ENCODE measurements around the gene DOCK10. TPM values are rescaled to one million over a fixed set of nuclear protein-coding genes. Genes with fewer than 3 reads are reported as not detected.

Gene DOCK10
- total RNA-seq, 1 experiment from 2014 or later, result 0.96 TPM

GRCh38 chr2:224772494-224772893, 269.8 kb downstream of the DOCK10 start:
- Mint-ChIP-seq H3K4me1 (ENCODE audit: insufficient read depth, unreplicated experiment) (peaks cover 6% of the 10 kb centered on the region), H3K27me3 (ENCODE audit: insufficient read depth, unreplicated experiment) (no peaks in the 10 kb centered on the region), H3K27ac (ENCODE audit: low read depth, unreplicated experiment) (no peak overlapping the region), H3K36me3 (ENCODE audit: insufficient read depth, unreplicated experiment) (no peaks in the 10 kb centered on the region), H3K4me3 (ENCODE audit: unreplicated experiment) (no peak overlapping the region), H3K9me3 (ENCODE audit: unreplicated experiment) (no peaks in the 10 kb centered on the region)
- DNase-seq (ENCODE audit: unreplicated experiment), result no peak
- no TSS peak for BruUV-seq (replicated peaks)
- intact Hi-C loops (cut with micrococcal nuclease), result no loop called here
- TF ChIP-seq CTCF (IDR thresholded peaks at IDR 0.05; ENCODE audit: unreplicated experiment), result no peak
- CTCF ChIA-PET, result interaction anchor here (0.5 to 1.8 kb wide), 4 partner anchors 117 to 877 kb away, joined by 3 to 6 read pairs (median 3); no protein-coding TSS in a partner anchor
- POLR2A ChIA-PET, result interaction anchor here (1.1 to 2.1 kb wide), 2 partner anchors 10 to 19 kb away, joined by 3 to 8 read pairs; no protein-coding TSS in a partner anchor

GRCh38 chr2:224769489-224769888, 272.8 kb downstream of the DOCK10 start:
- TF ChIP-seq CTCF (IDR thresholded peaks at IDR 0.05; ENCODE audit: unreplicated experiment), result no peak
- Mint-ChIP-seq H3K4me3 (ENCODE audit: unreplicated experiment) (no peak overlapping the region), H3K27me3 (ENCODE audit: insufficient read depth, unreplicated experiment) (no peaks in the 10 kb centered on the region), H3K36me3 (ENCODE audit: insufficient read depth, unreplicated experiment) (no peaks in the 10 kb centered on the region), H3K9me3 (ENCODE audit: unreplicated experiment) (no peaks in the 10 kb centered on the region), H3K4me1 (ENCODE audit: insufficient read depth, unreplicated experiment) (peaks cover 6% of the 10 kb centered on the region), H3K27ac (ENCODE audit: low read depth, unreplicated experiment) (no peak overlapping the region)
- CTCF ChIA-PET, result interaction anchor here (0.7 kb wide), 1 partner anchor 19 kb away, joined by 3 read pairs; no protein-coding TSS in a partner anchor
- BruUV-seq (replicated peaks), result no TSS peak
- POLR2A ChIA-PET, result no interaction called here
- DNase-seq (ENCODE audit: unreplicated experiment), result no peak
- intact Hi-C loops (cut with micrococcal nuclease), result no loop called here

GRCh38 chr2:224764565-224765236, 277.6 kb downstream of the DOCK10 start:
- intact Hi-C loops (cut with micrococcal nuclease), result no loop called here
- no TSS peak for BruUV-seq (replicated peaks)
- no peaks in the 10 kb centered on the region for H3K9me3 Mint-ChIP-seq (ENCODE audit: unreplicated experiment)

More at GRCh38 chr2:224764565-224765236, 277.6 kb downstream of the DOCK10 start:
- TF ChIP-seq CTCF (IDR thresholded peaks at IDR 0.05; ENCODE audit: unreplicated experiment), result no peak
- Mint-ChIP-seq H3K27me3 (ENCODE audit: insufficient read depth, unreplicated experiment) (no peaks in the 10 kb centered on the region), H3K27ac (ENCODE audit: low read depth, unreplicated experiment) (no peak overlapping the region), H3K4me3 (ENCODE audit: unreplicated experiment) (no peak overlapping the region), H3K36me3 (ENCODE audit: insufficient read depth, unreplicated experiment) (no peaks in the 10 kb centered on the region), H3K4me1 (ENCODE audit: insufficient read depth, unreplicated experiment) (no peaks in the 10 kb centered on the region)
- POLR2A ChIA-PET, result interaction anchor here (1.6 kb wide), 1 partner anchor 13 kb away, joined by 7 read pairs; no protein-coding TSS in a partner anchor
- CTCF ChIA-PET, result interaction anchor here (0.9 kb wide), 1 partner anchor 9 kb away, joined by 3 read pairs; no protein-coding TSS in a partner anchor
- no peak for DNase-seq (ENCODE audit: unreplicated experiment)

Data from MCF 10A (cell line).